Activated T-cell treated with anti-CD3 and anti-CD28 coated beads, Interleukin-2, amount 50 U/mL, for 24 hours (primary cell): ENCODE measurements around the gene KMT2C.

ENCODE experiments used
- DNase-seq: peaks from one replicate; pipeline ENCODE4 v3.0.0-alpha.2; 2020
- H3K27ac Mint-ChIP-seq: 2 replicates; pipeline ENCODE4 v1.8.0; 2020; ENCODE audit warnings: mild to moderate bottlenecking, mixed read lengths
- H3K27me3 Mint-ChIP-seq: 2 replicates; pipeline ENCODE4 v1.8.0; 2020; ENCODE audit warnings: mixed read lengths
- H3K36me3 Mint-ChIP-seq: 2 replicates; pipeline ENCODE4 v1.8.0; 2020; ENCODE audit warnings: low read depth, mixed read lengths
- H3K4me1 Mint-ChIP-seq: 2 replicates; pipeline ENCODE4 v1.8.0; 2020; ENCODE audit warnings: low read depth, mixed read lengths
- H3K4me3 Mint-ChIP-seq: 2 replicates; pipeline ENCODE4 v1.8.0; 2020; ENCODE audit warnings: mild to moderate bottlenecking, moderate library complexity, mixed read lengths
- H3K9me3 Mint-ChIP-seq: 2 replicates; pipeline ENCODE4 v1.8.0; 2020; ENCODE audit warnings: mixed read lengths

Gene KMT2C

DNA sequence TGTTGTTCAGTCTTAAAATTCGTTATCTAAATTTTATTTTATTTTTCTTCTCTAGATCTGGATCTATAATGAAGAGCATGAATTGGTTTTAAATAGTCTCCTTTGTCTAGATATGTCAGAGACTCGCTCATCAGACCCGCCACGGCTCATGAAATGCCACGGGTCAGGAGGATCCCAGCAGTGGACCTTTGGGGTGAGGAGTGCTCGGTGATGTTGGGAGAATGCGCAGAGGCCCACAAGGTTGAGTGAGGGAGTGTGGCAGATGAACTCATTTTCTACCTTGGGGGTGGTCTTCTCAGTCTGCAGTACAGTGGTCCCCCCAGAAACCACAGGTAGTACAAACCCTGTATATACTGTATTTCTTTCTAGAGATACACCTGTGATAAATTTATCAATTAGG, 315.0 kb downstream of the KMT2C start:
- Mint-ChIP-seq H3K9me3 (peaks cover 14% of the 10 kb centered on the region), H3K27me3 (no peaks in the 10 kb centered on the region), H3K36me3 (peaks cover 93% of the 10 kb centered on the region), H3K27ac (no peak overlapping the region), H3K4me1 (peaks cover 13% of the 10 kb centered on the region), H3K4me3 (no peak overlapping the region)
- DNase-seq: no peak

DNA sequence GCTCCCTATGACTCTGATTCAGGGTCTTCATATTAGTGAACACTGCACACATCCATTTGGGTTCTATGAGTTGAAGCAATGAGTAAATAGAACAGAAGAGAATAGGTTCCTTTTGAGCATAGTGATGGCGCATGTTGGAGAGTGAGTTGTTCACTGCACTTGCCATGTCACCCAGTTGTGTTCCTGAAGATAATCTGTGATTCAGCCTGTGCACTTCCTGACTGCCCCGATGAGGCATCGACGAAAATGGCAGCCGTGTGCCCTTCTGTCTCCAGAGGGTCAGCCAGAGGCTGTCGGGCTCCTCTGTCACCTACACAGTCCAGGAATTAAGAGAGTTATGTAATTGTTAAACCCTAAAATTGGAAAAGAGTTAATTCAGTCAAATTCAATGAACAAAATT, 315.6 kb downstream of the KMT2C start:
- Mint-ChIP-seq H3K27me3 (no peaks in the 10 kb centered on the region), H3K4me3 (no peak overlapping the region), H3K9me3 (peaks cover 14% of the 10 kb centered on the region), H3K36me3 (peaks cover 93% of the 10 kb centered on the region), H3K4me1 (peaks cover 13% of the 10 kb centered on the region), H3K27ac (no peak overlapping the region)
- DNase-seq: no peak

DNA sequence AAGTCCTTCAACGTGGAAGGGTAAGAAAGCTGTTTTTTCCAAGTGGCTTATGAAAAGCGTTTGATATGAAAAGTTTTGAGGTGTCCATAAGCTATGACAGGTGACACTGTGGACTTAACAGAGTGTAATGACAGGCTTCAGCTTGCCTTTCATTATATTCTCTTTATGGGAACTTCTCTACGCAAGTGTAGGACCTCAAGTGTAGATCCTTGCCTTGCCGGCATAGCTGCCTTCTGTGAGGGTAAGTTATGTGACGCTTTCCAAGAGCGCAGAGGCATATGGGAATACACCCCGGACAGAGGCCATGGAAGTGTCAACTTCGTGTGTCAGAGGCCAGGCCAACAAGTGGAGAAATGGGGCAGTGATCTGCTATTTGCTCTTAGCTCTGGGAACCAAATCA, 318.4 kb downstream of the KMT2C start:
- Mint-ChIP-seq H3K36me3 (peaks cover 85% of the 10 kb centered on the region), H3K4me1 (peaks cover 8% of the 10 kb centered on the region), H3K27me3 (no peaks in the 10 kb centered on the region), H3K9me3 (no peaks in the 10 kb centered on the region), H3K27ac (peak overlapping the region; percentile 19), H3K4me3 (no peak overlapping the region)
- DNase-seq: no peak

DNA sequence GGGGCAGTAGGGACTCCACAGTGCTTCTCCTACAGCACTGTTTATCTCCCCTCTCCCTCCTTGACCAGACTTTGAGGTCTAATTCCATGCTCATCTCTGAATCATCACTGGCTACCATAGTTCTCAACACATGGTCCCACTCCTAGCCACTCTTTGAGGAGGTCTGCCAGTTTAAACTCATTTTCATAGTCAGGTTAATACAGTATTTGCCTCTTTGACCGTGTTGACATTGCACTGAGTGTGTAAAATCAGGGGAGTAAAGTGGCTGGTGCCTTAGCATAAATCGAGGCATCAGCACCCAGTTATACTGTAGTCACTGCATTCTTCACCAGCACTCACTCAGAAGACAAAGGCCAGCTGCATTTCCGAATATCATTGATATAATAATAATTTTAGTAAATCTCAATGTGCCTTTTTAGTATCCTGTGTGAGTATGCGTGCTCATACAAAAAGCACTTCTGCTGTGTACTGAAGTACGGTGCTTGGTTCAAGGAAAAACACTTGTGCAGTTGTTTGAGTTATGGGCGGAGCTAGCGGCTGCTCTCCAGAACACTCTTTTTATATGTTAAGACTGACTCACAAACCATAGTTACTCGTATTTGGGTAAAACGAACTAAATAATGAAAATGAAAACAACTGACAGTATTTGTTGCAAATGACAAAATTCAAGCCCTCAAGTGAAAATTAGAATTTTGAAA, 320.6 kb downstream of the KMT2C start:
- Mint-ChIP-seq H3K9me3 (no peaks in the 10 kb centered on the region), H3K4me1 (no peaks in the 10 kb centered on the region), H3K27me3 (no peaks in the 10 kb centered on the region), H3K27ac (peak overlapping the region; percentile 9), H3K36me3 (peaks cover 77% of the 10 kb centered on the region), H3K4me3 (no peak overlapping the region)
- DNase-seq: no peak

GRCh38 chr7:152112829-152113228, 323.0 kb downstream of the KMT2C start:
- H3K27ac Mint-ChIP-seq: no peak overlapping the region
- H3K4me3 Mint-ChIP-seq: no peak overlapping the region
- H3K36me3 Mint-ChIP-seq: peaks cover 76% of the 10 kb centered on the region
- no peak for DNase-seq
- peaks cover 2% of the 10 kb centered on the region for H3K4me1 Mint-ChIP-seq
- no peaks in the 10 kb centered on the region for H3K27me3 Mint-ChIP-seq
- no peaks in the 10 kb centered on the region for H3K9me3 Mint-ChIP-seq

DNA sequence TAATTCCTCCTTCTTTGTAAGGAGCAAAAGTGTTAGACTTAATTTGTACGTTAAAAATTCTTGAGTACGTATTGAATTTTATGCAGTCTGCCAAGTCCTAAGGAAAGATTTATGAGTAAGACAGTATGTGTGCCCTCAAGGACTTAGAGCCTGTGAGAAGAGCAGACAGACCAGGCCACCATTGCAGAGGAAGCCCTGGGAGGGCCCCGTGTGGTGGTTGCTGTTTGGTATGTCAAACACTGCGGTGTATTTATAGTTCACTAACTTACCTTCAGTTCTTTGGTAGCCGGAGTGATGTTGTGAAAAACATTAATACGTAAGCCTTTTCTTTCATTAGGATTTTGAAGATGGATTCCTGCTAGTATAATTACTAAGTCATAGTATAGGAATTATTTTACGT, 327.4 kb downstream of the KMT2C start:
- no peaks in the 10 kb centered on the region for H3K9me3 Mint-ChIP-seq
- H3K27ac Mint-ChIP-seq: no peak overlapping the region
- no peak for DNase-seq
- peaks cover 81% of the 10 kb centered on the region for H3K36me3 Mint-ChIP-seq
- peaks cover 2% of the 10 kb centered on the region for H3K4me1 Mint-ChIP-seq
- no peaks in the 10 kb centered on the region for H3K27me3 Mint-ChIP-seq
- H3K4me3 Mint-ChIP-seq: no peak overlapping the region

DNA sequence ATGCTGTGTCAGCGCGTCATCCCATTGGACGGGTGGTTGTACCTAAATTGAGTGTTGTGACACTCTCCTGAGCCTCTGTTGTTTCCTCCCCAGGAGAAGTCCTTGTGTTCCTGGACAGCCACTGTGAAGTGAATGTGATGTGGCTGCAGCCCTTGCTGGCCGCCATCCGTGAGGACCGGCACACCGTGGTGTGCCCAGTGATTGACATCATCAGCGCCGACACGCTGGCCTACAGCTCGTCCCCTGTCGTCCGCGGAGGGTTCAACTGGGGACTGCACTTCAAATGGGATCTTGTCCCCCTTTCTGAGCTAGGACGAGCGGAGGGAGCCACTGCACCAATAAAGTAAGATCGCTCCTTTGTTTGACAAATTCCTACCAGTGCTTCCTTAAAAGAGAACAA, 327.9 kb downstream of the KMT2C start:
- Mint-ChIP-seq H3K9me3 (no peaks in the 10 kb centered on the region), H3K36me3 (peaks cover 81% of the 10 kb centered on the region), H3K27ac (no peak overlapping the region), H3K4me1 (peaks cover 2% of the 10 kb centered on the region), H3K27me3 (no peaks in the 10 kb centered on the region), H3K4me3 (no peak overlapping the region)
- DNase-seq: no peak

DNA sequence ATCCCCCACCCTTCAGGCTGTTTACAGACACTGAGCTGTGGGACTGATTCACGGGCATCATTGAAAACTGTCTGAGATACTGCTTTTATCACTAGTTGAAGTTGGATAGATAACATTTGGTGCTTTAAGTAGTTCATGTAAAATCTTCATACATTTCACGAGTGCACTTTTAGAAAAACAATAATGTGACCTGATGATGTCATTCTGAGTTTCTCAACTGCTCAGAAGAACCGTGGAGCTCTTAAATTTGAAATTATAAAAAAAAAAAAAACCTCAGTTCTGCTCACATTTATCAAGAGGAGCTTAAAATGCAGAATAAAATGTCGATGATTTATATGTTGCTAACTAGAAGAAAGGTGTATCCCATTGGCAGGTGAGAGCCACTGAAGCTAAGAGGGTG, 328.8 kb downstream of the KMT2C start:
- H3K9me3 Mint-ChIP-seq: no peaks in the 10 kb centered on the region
- H3K4me3 Mint-ChIP-seq: no peak overlapping the region
- H3K4me1 Mint-ChIP-seq: peaks cover 2% of the 10 kb centered on the region
- no peaks in the 10 kb centered on the region for H3K27me3 Mint-ChIP-seq
- peaks cover 88% of the 10 kb centered on the region for H3K36me3 Mint-ChIP-seq
- no peak overlapping the region for H3K27ac Mint-ChIP-seq
- DNase-seq: no peak

GRCh38 chr7:152105205-152105604, 330.6 kb downstream of the KMT2C start:
- Mint-ChIP-seq H3K27me3 (no peaks in the 10 kb centered on the region), H3K36me3 (peaks cover 84% of the 10 kb centered on the region), H3K27ac (no peak overlapping the region), H3K9me3 (no peaks in the 10 kb centered on the region), H3K4me1 (peaks cover 2% of the 10 kb centered on the region), H3K4me3 (no peak overlapping the region)
- no peak for DNase-seq

- H3K27ac Mint-ChIP-seq: no peak overlapping the region
- no peak for DNase-seq
- H3K36me3 Mint-ChIP-seq: peaks cover 71% of the 10 kb centered on the region
- no peak overlapping the region for H3K4me3 Mint-ChIP-seq
- no peaks in the 10 kb centered on the region for H3K9me3 Mint-ChIP-seq
- no peaks in the 10 kb centered on the region for H3K27me3 Mint-ChIP-seq
- no peaks in the 10 kb centered on the region for H3K4me1 Mint-ChIP-seq
Measured at GRCh38 chr7:152103691-152104090, 332.1 kb downstream of the KMT2C start.

DNA sequence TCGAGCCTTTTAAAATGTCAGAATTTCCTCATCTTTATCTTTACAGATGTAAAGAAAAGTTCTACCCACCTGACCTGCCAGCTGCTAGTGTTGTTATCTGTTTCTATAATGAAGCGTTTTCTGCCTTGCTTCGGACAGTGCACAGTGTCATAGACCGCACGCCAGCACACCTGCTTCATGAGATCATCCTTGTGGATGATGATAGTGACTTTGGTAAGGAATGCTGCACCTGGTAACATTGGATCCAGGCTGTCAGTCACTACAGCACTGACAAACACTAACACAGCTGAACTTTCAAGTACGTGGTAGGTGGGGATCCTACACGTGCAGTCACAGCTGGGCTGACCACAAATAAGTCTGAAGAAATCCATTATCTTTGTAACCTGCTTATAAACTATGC, 332.7 kb downstream of the KMT2C start:
- no peak overlapping the region for H3K27ac Mint-ChIP-seq

DNA sequence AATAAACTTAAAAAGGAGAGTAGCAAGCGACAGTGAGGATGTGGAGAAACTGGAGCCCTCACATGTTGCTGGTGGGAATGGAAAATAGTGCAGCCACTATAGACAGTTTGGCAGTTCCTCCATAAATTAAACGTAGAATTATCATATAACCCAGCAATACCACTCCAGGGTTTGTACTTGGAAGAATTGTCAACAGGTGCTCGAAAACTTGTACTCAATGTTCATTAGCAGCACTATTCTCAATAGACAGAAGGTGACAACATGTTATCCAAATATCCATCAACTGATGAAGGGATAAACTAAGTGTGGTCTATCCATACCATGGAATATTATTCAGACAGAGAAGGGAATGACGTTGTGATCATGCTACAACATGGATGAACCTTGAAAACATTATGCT, 338.5 kb downstream of the KMT2C start:
- Mint-ChIP-seq H3K27ac (no peak overlapping the region), H3K4me3 (no peak overlapping the region), H3K4me1 (no peaks in the 10 kb centered on the region), H3K27me3 (no peaks in the 10 kb centered on the region), H3K36me3 (peaks cover 37% of the 10 kb centered on the region), H3K9me3 (no peaks in the 10 kb centered on the region)
- DNase-seq: no peak

More for the DNA sequence above, 332.7 kb downstream of the KMT2C start:
- Mint-ChIP-seq H3K4me1 (no peaks in the 10 kb centered on the region), H3K36me3 (peaks cover 68% of the 10 kb centered on the region), H3K27me3 (no peaks in the 10 kb centered on the region), H3K4me3 (no peak overlapping the region), H3K9me3 (no peaks in the 10 kb centered on the region)
- DNase-seq: no peak

- Mint-ChIP-seq H3K27me3 (no peaks in the 10 kb centered on the region), H3K4me3 (no peak overlapping the region), H3K9me3 (no peaks in the 10 kb centered on the region), H3K27ac (no peak overlapping the region), H3K4me1 (peaks cover 2% of the 10 kb centered on the region), H3K36me3 (peaks cover 28% of the 10 kb centered on the region)
- no peak for DNase-seq
Measured at GRCh38 chr7:152095771-152096170, 340.0 kb downstream of the KMT2C start.

DNA sequence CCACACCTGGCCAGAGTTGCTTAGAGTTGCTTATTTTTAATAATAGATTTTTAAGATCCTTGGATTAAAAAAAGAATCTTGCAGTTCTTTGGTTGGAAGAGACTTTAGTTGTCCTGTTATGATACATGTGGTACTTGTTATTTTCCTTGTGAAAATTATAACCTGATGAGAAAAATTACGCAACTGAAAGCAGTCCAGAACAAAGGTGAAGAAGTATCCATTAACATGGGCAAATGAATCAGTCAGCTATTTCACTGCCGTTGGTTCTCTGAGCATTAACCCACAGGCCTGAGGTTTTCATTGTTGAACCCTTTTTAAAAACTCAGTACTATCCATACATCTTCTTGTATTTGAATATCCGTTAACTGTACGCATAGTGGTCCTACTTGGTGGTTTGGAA, 342.1 kb downstream of the KMT2C start:
- Mint-ChIP-seq H3K36me3 (peaks cover 39% of the 10 kb centered on the region), H3K4me3 (no peak overlapping the region), H3K4me1 (peaks cover 2% of the 10 kb centered on the region), H3K9me3 (peaks cover 12% of the 10 kb centered on the region), H3K27me3 (no peaks in the 10 kb centered on the region), H3K27ac (no peak overlapping the region)
- DNase-seq: no peak

DNA sequence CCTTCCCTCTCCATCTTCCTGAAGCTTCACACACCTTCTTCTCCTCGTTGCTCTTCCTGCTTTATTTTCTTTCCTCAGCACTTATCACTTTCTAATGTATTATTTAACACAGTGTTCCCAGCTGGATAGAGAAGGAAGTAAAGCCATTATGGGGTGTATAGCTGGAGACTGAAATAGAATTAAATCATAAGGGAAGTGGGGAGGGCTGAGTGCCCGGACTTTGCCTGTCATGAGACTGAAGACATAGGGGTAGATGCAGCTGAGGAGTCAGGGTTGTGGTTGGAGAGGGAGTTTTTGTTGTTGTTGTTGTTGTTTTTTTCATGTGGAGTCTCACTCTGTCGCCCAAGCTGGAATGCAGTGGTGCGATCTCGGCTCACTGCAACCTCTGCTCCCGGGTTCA, 345.1 kb downstream of the KMT2C start:
- H3K27ac Mint-ChIP-seq: no peak overlapping the region
- H3K4me1 Mint-ChIP-seq: peaks cover 2% of the 10 kb centered on the region
- no peak overlapping the region for H3K4me3 Mint-ChIP-seq
- H3K36me3 Mint-ChIP-seq: peaks cover 38% of the 10 kb centered on the region
- H3K9me3 Mint-ChIP-seq: peaks cover 21% of the 10 kb centered on the region
- no peak for DNase-seq
- no peaks in the 10 kb centered on the region for H3K27me3 Mint-ChIP-seq

GRCh38 chr7:152089183-152089582, 346.6 kb downstream of the KMT2C start:
- Mint-ChIP-seq H3K9me3 (peaks cover 21% of the 10 kb centered on the region), H3K4me1 (peaks cover 2% of the 10 kb centered on the region), H3K4me3 (no peak overlapping the region), H3K27me3 (no peaks in the 10 kb centered on the region), H3K36me3 (peaks cover 40% of the 10 kb centered on the region), H3K27ac (no peak overlapping the region)
- no peak for DNase-seq
